Jurkat, Clone E6-1 (cell line): Measurements from ENCODE around the gene TRAF3.

Source experiments
- DNase-seq: peaks from one replicate; pipeline ENCODE4 v3.0.0-alpha.2; 2011; ENCODE audit warnings: low read depth, low spot score
- H3K4me3 ChIP-seq: 2 replicates; pipeline ENCODE4 v1.5.1; 2011; ENCODE audit warnings: mild to moderate bottlenecking, low read length, control low read depth, moderate library complexity

The TRAF3 gene

DNA sequence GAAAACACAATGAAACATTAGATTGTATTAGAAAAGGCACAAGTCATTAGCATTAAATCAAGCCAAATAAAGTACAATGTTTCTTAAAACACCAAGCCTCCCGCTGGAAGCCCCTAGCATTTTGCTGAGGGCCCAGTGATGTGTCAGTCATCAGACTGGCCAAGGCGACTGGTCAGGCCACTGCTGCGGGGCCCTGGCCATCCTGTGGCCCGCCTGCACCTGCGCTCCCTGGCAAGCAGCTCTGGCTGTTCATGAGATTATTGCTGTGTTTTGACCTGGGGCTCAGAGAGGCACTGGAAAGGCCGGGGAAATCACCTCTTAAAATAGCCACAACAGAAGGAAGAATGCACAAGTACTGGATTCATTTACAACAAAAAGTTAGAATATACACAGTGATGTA, 121.0 kb downstream of the TRAF3 start:
- no peak overlapping the region for H3K4me3 ChIP-seq
- DNase-seq: no peak

DNA sequence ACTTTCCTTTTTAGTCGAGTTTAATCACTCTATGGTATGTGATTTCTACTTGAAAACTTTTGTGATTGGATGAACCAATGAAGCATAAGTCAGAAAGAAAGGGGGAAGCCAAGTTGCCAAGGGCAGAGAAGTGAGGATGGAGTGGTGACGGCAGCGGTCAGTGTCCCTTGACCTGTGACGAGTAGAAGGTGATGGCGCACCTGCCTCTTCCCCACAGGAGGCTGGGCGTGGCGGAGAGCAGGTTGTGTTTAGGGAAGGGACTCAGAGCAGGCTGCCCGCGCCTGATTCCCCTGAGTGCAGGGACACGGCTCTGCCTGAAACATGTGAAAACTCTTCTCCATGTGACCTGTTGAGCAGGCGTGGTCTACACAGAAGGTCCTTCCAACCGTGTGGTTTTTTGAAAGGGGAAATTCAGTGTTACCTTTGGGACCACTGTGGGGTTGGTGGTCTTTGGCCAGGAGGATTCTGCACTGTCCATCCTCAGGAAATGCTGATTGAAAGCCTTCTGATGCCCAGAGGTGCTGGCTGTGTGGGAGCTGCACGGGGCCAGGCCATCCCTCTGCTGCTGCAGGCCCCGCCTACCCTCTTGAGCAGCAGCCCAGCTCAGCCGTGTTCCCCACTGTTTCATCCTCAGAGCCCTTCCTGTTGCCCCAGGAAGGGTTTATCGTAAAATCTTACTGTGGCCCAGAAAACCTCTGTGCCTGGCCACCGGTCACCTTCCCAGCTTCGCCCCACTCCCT, 121.7 kb downstream of the TRAF3 start:
- no peak for DNase-seq
- H3K4me3 ChIP-seq: no peak overlapping the region

DNA sequence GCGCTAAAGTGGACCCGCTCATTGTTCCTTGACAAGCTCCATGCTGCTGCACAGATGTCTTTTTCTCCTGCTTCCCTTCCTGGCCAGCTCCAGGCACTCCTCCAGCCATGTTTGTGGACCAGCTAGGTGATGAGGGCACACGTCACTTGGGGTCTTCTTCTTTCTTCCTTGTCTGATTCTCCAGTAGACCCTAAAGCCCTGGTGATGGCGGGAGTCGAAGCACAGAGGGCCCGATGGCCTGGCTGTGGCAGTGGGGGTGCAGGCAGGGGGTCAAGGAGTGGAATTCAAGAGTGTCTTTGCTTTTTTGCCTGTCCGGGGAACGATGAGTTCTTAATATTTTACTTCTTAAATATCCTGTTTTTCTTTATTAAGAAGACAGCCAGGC, 122.3 kb downstream of the TRAF3 start:
- no peak for DNase-seq

DNA sequence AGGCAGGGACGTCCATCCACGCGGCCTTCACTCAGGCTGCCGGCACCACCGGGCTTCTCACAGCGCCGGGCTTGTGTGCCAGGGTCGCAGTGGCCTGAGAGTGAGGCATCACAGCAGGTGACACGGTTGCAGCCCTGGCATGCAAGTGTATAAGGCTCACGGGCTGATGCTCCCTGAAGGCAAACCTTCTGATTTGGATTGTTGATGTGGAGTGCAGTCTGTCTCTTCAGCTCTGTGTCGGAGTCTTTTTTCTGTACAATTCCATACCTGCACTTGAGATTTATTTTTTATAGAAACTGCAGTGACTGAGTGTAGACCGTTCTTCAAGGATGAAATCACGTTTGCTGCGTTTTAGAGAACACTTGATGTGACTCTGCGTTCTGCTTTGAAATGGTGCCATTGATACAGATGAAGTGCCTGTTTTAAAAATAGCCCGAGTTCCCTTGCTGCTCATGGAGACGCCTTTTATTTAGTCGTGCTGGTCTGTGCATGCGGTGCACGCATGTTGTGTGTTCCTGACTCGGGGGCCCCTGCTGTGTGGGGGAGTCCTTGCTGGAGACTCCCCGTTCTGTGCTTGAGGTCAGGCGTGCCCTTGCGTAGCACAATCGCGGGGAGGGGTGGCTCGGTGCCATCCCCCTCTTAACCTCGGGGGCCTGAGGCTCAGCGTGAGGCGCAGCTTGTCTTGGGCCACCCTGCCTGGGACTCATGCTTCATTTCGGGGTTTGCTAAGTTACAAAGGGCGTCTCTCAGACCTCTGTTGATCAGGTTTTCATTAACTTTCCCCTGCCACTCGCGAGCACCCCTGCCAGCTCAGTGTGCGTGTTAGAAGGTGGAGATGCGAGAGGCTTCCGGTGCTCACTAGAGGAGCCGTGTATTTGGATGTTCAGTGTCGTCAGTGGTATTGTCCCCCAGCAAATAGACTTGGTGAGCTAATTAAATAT, 123.7 kb downstream of the TRAF3 start:
- no peak for DNase-seq
- no peak overlapping the region for H3K4me3 ChIP-seq

More for the DNA sequence above, 122.3 kb downstream of the TRAF3 start:
- no peak overlapping the region for H3K4me3 ChIP-seq

DNA sequence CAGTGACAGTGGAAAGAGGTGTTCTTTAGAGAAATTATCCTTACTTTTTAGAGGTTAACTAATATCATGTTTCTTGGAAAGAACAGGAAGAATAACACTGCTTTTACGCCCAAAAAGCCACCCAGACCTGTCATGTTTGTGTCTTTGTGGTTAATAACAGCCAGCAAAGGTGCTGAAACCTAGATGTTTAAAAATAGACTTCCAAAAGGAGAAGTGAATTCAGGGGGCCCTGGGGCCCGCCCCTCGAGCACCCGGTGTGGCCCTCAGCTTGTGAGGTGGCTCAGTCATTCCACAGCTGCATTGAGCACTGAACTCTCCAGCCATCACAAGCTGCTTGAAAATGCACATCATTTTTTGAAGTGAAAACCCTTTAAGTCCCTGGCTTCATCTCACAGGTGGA, 124.4 kb downstream of the TRAF3 start:
- DNase-seq: no peak
- H3K4me3 ChIP-seq: no peak overlapping the region

DNA sequence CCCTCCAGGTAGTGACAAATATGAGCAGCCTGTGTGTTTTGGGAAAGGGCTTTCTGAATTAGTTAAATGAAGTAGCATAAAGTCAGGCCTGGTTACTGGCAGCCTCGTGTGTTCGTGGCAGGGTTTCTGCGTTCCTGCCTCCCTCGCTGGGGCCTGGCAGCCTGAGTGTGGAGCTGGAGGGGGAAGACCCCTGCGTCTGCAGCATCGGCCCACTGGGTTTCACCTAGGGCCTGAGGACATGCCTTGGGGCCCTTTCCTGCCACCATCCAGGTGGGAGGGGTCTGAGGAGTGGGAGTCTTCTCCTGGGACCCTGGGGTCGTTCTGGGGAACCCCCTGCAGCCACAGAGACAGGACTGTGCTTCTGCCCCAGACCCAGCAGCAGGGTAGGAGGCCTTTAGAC, 124.8 kb downstream of the TRAF3 start:
- no peak for DNase-seq
- H3K4me3 ChIP-seq: no peak overlapping the region

DNA sequence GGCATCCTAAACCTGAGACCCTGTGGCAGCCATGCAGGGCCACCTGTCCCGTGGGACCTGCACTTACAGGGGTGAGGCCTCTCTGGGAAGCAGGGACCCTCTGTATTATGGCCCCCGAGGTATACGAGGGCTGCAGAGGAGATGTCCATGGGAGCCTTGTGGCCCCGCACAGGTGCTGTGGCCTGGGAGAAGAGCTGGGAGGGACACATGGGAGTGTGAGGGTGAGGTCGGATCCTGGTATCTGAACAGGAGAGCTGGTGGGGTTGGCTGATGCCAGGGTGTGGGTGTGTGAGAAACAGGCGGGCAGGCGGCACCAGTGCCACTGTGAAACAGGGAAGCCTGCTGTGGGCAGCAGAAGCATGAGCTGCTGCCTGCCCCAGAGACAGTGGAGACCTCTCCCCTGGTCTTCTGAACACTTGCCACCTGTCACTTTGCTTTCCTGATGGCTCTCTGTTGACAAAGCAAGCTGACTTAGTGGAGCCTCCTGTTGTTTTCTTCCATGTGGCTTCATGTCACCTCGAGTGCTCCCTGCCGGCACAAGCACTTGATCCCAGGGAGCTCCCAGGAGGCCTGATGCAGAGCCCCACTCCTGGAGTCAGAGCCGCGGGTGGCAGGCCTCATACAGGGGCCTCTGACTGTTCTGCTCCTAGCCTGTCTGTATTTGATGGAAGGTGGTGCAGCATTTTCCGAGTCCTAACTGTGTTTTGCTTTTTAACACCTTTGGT, 125.4 kb downstream of the TRAF3 start:
- H3K4me3 ChIP-seq: no peak overlapping the region
- DNase-seq: no peak

DNA sequence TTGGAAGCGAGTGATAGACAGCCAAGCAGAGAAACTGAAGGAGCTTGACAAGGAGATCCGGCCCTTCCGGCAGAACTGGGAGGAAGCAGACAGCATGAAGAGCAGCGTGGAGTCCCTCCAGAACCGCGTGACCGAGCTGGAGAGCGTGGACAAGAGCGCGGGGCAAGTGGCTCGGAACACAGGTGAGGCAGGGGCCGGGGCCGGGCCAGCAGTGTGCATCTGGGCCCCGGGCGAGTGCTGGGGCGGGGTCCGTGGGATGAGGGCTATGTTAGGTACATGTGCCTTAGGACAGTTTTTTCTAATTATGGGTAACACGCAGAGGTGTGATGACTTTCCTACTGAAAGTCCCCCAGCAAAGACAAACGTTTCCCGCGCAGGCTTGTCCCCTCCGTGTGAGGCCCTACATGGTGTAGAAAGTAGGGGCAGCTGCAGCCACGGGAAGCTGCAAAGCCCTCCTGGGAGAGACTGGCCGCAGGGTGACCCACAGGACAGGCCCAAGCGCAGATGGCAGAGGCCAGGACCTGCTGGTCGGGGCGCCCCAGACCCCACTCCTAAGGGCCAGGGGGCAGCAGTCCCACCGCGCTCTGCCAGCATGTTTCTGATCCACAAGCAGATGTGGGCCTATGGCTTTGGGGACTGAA, 126.1 kb downstream of the TRAF3 start:
- H3K4me3 ChIP-seq: no peak overlapping the region
- no peak for DNase-seq

DNA sequence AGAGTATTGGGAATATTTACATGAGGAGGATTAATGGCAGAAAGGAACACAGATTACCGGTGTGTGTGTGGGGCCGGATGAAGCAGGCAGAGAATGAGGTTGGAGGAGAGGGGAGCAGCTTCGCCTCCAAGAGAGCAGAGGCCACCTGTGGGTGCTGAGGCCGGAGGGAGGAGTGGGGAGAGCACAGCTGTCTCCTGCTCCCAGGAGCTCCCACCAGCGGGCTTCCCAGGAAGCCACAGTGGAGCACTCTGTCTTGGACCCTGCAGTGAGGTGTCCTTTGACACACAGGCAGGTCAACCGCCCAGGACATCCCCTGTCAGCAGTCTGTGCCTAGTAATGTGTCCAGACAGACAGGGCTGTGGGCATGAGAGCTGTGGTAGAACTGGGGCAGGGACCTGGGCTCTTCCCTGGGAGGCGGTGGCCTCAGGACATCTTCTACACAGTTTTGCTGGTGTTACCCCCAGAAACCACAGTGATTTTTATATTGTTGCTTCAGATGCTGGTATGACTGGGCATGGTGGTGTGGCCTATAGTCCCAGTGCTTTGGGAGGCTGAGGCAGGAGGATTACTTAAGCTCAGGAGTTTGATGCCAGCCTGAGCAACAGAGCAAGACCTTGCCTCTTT, 126.8 kb downstream of the TRAF3 start:
- no peak for DNase-seq
- no peak overlapping the region for H3K4me3 ChIP-seq

DNA sequence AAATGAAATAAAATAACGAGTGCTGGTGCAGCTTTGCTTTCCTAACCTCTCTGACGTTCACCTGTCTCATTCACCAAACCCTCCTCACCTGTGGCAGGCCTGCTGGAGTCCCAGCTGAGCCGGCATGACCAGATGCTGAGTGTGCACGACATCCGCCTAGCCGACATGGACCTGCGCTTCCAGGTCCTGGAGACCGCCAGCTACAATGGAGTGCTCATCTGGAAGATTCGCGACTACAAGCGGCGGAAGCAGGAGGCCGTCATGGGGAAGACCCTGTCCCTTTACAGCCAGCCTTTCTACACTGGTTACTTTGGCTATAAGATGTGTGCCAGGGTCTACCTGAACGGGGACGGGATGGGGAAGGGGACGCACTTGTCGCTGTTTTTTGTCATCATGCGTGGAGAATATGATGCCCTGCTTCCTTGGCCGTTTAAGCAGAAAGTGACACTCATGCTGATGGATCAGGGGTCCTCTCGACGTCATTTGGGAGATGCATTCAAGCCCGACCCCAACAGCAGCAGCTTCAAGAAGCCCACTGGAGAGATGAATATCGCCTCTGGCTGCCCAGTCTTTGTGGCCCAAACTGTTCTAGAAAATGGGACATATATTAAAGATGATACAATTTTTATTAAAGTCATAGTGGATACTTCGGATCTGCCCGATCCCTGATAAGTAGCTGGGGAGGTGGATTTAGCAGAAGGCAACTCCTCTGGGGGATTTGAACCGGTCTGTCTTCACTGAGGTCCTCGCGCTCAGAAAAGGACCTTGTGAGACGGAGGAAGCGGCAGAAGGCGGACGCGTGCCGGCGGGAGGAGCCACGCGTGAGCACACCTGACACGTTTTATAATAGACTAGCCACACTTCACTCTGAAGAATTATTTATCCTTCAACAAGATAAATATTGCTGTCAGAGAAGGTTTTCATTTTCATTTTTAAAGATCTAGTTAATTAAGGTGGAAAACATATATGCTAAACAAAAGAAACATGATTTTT, 128.2 kb downstream of the TRAF3 start:
- H3K4me3 ChIP-seq: no peak overlapping the region
- DNase-seq: no peak

DNA sequence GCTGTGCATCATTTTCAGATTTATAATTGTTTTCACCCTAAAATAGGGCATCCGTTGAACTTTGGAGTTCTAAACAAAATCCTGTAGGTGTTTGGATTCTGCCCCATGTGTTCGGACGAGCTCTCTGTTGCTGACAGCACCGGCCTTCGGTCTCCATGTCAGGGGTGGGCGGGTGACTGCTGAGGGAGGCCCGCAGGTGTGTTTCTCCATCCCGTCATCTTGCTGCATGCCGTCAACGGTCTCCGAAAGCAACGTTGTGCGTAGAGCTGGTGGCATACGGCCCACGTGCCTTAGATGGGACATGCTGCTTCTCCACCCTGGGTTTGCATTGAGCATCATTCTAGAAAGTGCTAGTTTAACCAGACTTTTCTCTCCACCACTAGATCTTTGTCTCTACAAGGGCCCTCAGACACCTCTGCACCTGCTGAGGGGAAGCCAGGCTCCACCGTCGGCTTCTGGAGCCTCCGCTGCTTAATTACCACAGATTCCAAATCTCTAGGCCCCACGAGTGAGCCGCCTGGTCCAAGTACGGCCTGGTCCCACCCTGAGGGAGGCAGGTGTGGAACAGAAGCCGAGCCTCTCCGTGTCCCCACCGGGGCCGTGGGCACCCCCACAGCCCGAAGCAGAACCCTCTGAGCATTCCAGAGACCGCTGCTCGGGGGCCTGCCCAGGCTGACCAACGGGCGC, 129.5 kb downstream of the TRAF3 start:
- no peak for DNase-seq
- H3K4me3 ChIP-seq: no peak overlapping the region

DNA sequence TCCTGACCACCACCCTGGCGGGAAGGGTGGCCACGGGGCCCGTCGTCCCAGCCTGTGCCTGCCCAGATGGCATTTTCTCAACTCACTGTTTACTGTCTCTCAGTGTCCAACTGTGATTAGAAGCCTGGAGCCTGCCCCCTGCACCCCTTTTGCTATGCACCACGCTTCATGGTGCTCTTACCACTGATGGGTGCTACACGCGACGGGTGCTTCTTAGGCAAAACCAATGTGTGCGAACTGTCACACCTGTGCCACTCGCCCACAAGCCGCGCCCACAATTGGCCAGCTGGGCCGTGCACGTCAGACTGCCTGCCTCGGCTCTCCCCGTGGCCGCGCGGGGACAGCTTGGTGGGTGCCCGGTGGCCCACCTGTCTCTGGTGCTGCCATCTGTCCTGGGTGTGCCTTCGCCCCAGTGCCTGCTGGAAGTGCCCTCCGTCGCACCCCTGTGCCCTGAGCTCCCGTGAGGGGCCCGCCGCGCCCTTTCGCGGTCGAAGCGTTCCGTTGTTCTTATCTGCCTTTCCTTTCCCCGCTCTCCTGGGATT, 130.1 kb downstream of the TRAF3 start:
- no peak for DNase-seq
- no peak overlapping the region for H3K4me3 ChIP-seq

DNA sequence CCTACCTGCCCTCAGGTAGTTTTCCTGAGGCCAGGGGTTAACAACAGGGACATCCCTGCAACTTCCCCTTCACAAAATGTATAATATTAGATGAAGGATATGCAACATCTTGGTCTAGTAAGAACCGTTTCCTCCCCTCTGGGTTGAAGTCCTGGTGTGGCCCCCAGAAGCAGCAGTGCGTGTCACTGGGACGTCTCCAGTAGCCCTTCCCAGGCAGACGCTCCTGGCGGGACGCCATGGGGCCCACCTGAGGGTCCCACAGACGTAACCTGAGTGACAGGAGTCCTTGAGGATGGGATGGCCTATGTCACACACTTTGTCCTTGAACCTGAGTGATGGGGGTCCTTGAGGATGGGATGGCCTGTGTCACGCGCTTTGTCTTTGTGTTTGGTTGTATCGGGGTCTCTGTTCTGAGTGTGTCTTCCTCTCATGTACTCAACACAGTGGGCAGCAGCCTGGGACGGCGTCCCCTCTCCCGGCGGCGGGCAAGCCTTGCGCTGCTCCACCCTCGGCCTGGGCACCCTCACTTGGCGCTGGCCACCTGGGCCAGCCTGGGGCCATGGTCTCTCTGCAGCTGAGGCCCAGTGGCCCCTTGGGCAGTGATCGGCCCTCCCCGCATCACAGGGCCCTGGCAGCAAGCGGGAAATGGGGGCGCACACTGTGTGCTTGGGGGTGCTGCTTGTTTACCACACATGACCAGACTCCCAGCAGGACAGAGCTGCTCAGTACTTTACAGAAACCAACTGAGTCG, 130.9 kb downstream of the TRAF3 start:
- H3K4me3 ChIP-seq: no peak overlapping the region
- no peak for DNase-seq

DNA sequence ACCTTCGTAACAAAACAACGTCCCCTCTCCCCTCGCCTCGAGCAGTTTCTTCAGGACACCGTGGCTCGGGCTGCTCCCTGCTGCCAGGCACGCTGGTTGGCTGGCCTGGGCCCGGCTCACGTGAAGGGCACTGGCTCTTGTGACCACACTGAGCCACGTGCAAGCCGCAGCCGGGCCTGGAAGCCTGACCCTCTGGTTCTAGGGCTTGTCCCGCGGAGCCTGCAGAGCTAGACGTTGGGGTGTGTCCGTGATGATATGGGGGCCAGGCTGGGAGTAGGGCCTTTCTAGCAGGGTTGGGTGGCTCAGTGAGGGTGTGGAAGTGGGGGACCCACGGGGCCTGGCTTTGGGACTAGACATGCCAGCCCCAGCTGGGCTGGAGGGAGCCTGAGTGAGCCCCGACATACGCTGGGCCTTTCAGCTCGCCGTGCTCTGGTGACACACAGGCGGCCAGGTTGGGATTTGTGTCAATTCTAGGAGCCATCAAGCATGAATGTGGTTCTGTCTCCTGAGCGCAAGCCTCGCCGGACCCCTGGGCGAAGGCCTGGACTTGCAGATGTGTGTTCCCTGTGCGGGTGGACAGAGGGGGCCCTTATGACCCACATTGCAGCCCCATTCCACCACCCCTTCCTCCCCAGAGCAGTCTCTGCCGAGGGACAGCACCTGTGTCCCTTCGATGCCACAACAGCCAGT, 131.7 kb downstream of the TRAF3 start:
- no peak overlapping the region for H3K4me3 ChIP-seq
- no peak for DNase-seq

DNA sequence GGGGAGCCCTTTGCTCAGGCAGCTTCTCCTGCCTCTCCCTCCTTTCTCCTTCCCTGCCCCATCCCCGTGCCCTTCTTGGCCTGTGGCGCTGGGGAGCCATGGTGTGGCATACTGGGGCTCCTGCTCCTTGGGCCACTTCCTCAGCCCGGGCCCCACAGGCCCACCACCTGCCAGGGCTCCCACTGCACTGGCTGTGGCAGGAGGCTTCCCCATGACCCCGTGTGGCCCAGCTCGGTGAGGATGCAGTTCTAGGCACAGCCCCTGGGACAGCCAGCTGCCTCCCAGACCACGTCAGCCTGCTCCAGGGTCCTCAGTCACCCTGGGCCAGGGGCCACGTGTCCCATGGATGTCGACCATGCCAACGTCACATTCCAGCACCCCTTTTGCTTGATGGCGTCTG, 132.2 kb downstream of the TRAF3 start:
- DNase-seq: no peak
- no peak overlapping the region for H3K4me3 ChIP-seq

DNA sequence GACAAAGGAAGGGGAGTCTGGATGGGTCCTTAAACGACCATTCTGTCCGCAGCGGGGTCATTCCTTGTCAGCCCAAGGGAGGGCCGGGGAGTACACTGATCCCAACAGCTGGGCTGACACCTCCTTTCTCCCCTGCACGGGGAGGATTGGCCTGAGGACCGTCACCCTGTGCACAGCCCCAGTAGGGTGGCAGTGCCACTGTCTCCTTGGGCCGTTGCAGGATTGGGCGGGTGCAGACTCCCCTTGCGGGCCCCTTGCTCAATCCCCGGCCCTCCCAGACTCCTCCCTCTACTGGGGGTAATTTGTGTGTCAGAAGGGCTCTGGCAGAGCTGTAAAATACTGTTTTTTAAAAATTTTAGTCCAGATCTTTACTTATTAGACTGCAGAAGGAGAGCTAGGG, 132.7 kb downstream of the TRAF3 start:
- DNase-seq: no peak

More for the DNA sequence above, 132.7 kb downstream of the TRAF3 start:
- no peak overlapping the region for H3K4me3 ChIP-seq
